HEK293 (cell line): Measurements from ENCODE around the gene TBC1D5.

Experiments
- CTCF ChIA-PET: fragments of 350-600 bp; formaldehyde crosslinking; extraction: SDS; loops from one replicate; lab custom pipeline; 2021; ENCODE audit warnings: antibody characterized with exemption; lab: Yijun Ruan, JAX
- POLR2A ChIA-PET: fragments of 300-600 bp; formaldehyde crosslinking; extraction: SDS; loops from one replicate; lab custom pipeline; 2020; ENCODE audit warnings: antibody characterized with exemption, inconsistent platforms; lab: Yijun Ruan, JAX
- H3K27ac ChIP-seq: fragments of 200-500 bp; sonication (Bioruptor generic); 2 replicates; pipeline ENCODE4 v1.5.1; 2014; ENCODE audit warnings: low read depth, low read length, control low read depth, inconsistent platforms; ENCODE audit errors: extremely low read depth
- H3K36me3 ChIP-seq, 2 experiments: fragments of 200-500 bp in 1 of 2; sonication (Bioruptor generic) in 1 of 2; 1 replicate in 1 of 2; 2 replicates in 1 of 2; pipeline ENCODE4 v1.5.1; 2014 to 2017; ENCODE audit warnings: inconsistent platforms in 2 of 2, low read length in 2 of 2; ENCODE audit not compliant: control insufficient read depth in 2 of 2, insufficient read depth in 1 of 2
- H3K4me1 ChIP-seq: fragments of 200-500 bp; sonication (Bioruptor generic); 2 replicates; pipeline ENCODE4 v1.5.1; 2014; ENCODE audit warnings: mild to moderate bottlenecking, low read length, inconsistent platforms; ENCODE audit not compliant: control insufficient read depth, insufficient read depth
- H3K4me3 ChIP-seq: 2 replicates; pipeline ENCODE4 v1.5.1; 2011; ENCODE audit warnings: low read depth, mild to moderate bottlenecking, control low read depth, low read length, moderate library complexity
- H3K9me3 ChIP-seq: fragments of 200-500 bp; sonication (Bioruptor generic); 2 replicates; pipeline ENCODE4 v1.5.1; 2014; ENCODE audit warnings: low read depth, low read length, inconsistent platforms; ENCODE audit not compliant: control insufficient read depth, insufficient read depth
- BCL11B ChIP-seq: fragments of 450-650 bp; formaldehyde crosslinking; IDR thresholded peaks from 2 replicates; pipeline ENCODE4 v1.5.1; 2016; ENCODE audit warnings: low read depth, missing biosample characterization, missing genetic modification characterization
- KLF9 ChIP-seq: fragments of 450-650 bp; formaldehyde crosslinking; IDR thresholded peaks from 2 replicates; pipeline ENCODE4 v1.5.1; 2016; ENCODE audit warnings: missing biosample characterization, missing genetic modification characterization, low read depth
- PBX3 ChIP-seq: sonication (generic); formaldehyde crosslinking; IDR thresholded peaks from 2 replicates; pipeline ENCODE4 v1.8.1; 2022; ENCODE audit warnings: mild to moderate bottlenecking, moderate library complexity, missing genetic modification reagents
- PRDM4 ChIP-seq: fragments of 450-650 bp; formaldehyde crosslinking; IDR thresholded peaks from 2 replicates; pipeline ENCODE4 v1.5.1; 2017; ENCODE audit warnings: missing biosample characterization, missing genetic modification characterization
- PRDM6 ChIP-seq: fragments of 450-650 bp; formaldehyde crosslinking; IDR thresholded peaks from 2 replicates; pipeline ENCODE4 v1.5.1; 2017; ENCODE audit warnings: missing biosample characterization, missing genetic modification characterization
- REPIN1 ChIP-seq: fragments of 450-650 bp; formaldehyde crosslinking; IDR thresholded peaks from 2 replicates; pipeline ENCODE4 v1.5.1; 2017; ENCODE audit warnings: missing biosample characterization, missing genetic modification characterization, low read depth
- SP3 ChIP-seq: fragments of 450-650 bp; formaldehyde crosslinking; IDR thresholded peaks from 2 replicates; pipeline ENCODE4 v1.5.1; 2016; ENCODE audit warnings: missing biosample characterization, missing genetic modification characterization
- TRIM28 ChIP-seq: IDR thresholded peaks from 2 replicates; pipeline ENCODE4 v1.6.1; 2011; ENCODE audit warnings: low read length, control low read depth, borderline replicate concordance
- TSHZ1 ChIP-seq: fragments of 450-650 bp; formaldehyde crosslinking; IDR thresholded peaks from 2 replicates; pipeline ENCODE4 v1.5.1; 2016; ENCODE audit warnings: missing biosample characterization, missing genetic modification characterization, borderline replicate concordance
- ZFP69B ChIP-seq: fragments of 450-650 bp; formaldehyde crosslinking; IDR thresholded peaks from 2 replicates; pipeline ENCODE4 v1.5.1; 2016; ENCODE audit warnings: missing biosample characterization, missing genetic modification characterization
- ZNF112 ChIP-seq: fragments of 450-650 bp; formaldehyde crosslinking; IDR thresholded peaks from 2 replicates; pipeline ENCODE4 v1.5.0; 2017; ENCODE audit warnings: missing biosample characterization, missing genetic modification characterization
- ZNF132 ChIP-seq: fragments of 450-650 bp; formaldehyde crosslinking; IDR thresholded peaks from 2 replicates; pipeline ENCODE4 v1.5.1; 2017; ENCODE audit warnings: missing biosample characterization, missing genetic modification characterization, borderline replicate concordance
- ZNF174 ChIP-seq: fragments of 450-650 bp; formaldehyde crosslinking; IDR thresholded peaks from 2 replicates; pipeline ENCODE4 v1.5.0; 2017; ENCODE audit warnings: missing biosample characterization, mild to moderate bottlenecking, missing genetic modification characterization
- ZNF184 ChIP-seq: fragments of 450-650 bp; IDR thresholded peaks from 2 replicates; pipeline ENCODE4 v1.5.1; 2018; ENCODE audit warnings: missing biosample characterization, mild to moderate bottlenecking, missing genetic modification characterization
- ZNF223 ChIP-seq: fragments of 450-650 bp; formaldehyde crosslinking; IDR thresholded peaks from 2 replicates; pipeline ENCODE4 v1.5.1; 2016; ENCODE audit warnings: missing biosample characterization, missing genetic modification characterization
- ZNF354C ChIP-seq: fragments of 450-650 bp; formaldehyde crosslinking; IDR thresholded peaks from 2 replicates; pipeline ENCODE4 v1.5.1; 2016; ENCODE audit warnings: missing biosample characterization, missing genetic modification characterization, low read depth, borderline replicate concordance
- ZNF423 ChIP-seq: fragments of 450-650 bp; formaldehyde crosslinking; IDR thresholded peaks from 2 replicates; pipeline ENCODE4 v1.5.1; 2016; ENCODE audit warnings: missing biosample characterization, missing genetic modification characterization
- ZNF548 ChIP-seq: fragments of 450-650 bp; formaldehyde crosslinking; IDR thresholded peaks from 2 replicates; pipeline ENCODE4 v1.5.1; 2016; ENCODE audit warnings: missing biosample characterization, missing genetic modification characterization
- ZNF660 ChIP-seq: fragments of 450-650 bp; IDR thresholded peaks from 2 replicates; pipeline ENCODE4 v1.5.1; 2018; ENCODE audit warnings: missing biosample characterization, mild to moderate bottlenecking, missing genetic modification characterization
- ZNF664 ChIP-seq: fragments of 450-650 bp; formaldehyde crosslinking; IDR thresholded peaks from 2 replicates; pipeline ENCODE4 v1.5.1; 2016; ENCODE audit warnings: missing biosample characterization, missing genetic modification characterization
- ZNF707 ChIP-seq: fragments of 450-650 bp; formaldehyde crosslinking; IDR thresholded peaks from 2 replicates; pipeline ENCODE4 v1.5.1; 2016; ENCODE audit warnings: missing biosample characterization, missing genetic modification characterization
- ZNF776 ChIP-seq: fragments of 450-650 bp; formaldehyde crosslinking; IDR thresholded peaks from 2 replicates; pipeline ENCODE4 v1.5.0; 2017; ENCODE audit warnings: missing biosample characterization, missing genetic modification characterization, borderline replicate concordance
- ZNF777 ChIP-seq: fragments of 450-650 bp; formaldehyde crosslinking; IDR thresholded peaks from 2 replicates; pipeline ENCODE4 v1.5.1; 2017; ENCODE audit warnings: missing biosample characterization, missing genetic modification characterization, borderline replicate concordance
- ZSCAN5A ChIP-seq: fragments of 450-650 bp; formaldehyde crosslinking; IDR thresholded peaks from 2 replicates; pipeline ENCODE4 v1.5.1; 2016; ENCODE audit warnings: missing biosample characterization, missing genetic modification characterization

TBC1D5 gene

GRCh38 chr3:17194116-17194515, 548.3 kb downstream of the TBC1D5 start:
- Histone ChIP-seq H3K9me3 (no peaks in the 10 kb centered on the region), H3K27ac (no peak overlapping the region), H3K36me3 (no peaks in the 10 kb centered on the region), H3K4me3 (no peak overlapping the region), H3K4me1 (no peaks in the 10 kb centered on the region)
- TF ChIP-seq PRDM6 = no peak
- TF ChIP-seq ZNF423 (tag by site-specific recombination) = no peak
- TF ChIP-seq TRIM28 = no peak
- TF ChIP-seq ZNF132 (tag by site-specific recombination) = no peak
- no peak for TF ChIP-seq BCL11B (tag by site-specific recombination)
- no peak for TF ChIP-seq ZNF354C (tag by site-specific recombination)
- no peak for TF ChIP-seq ZNF777 (tag by site-specific recombination)
- TF ChIP-seq ZNF174 (tag by site-specific recombination) = no peak
- no peak for TF ChIP-seq TSHZ1 (tag by site-specific recombination)
- CTCF ChIA-PET = no interaction called here
- POLR2A ChIA-PET = no interaction called here

GRCh38 chr3:17192995-17193394, 549.4 kb downstream of the TBC1D5 start:
- Histone ChIP-seq H3K9me3 (no peaks in the 10 kb centered on the region), H3K4me1 (no peaks in the 10 kb centered on the region), H3K36me3 (no peaks in the 10 kb centered on the region), H3K4me3 (no peak overlapping the region), H3K27ac (no peak overlapping the region)
- ChIA-PET CTCF (interaction anchor here (0.8 kb wide), 1 partner anchor 221 kb away, joined by 3 read pairs; no protein-coding TSS in a partner anchor), POLR2A (no interaction called here)
- TF ChIP-seq ZNF777 (tag by site-specific recombination) (no peak), ZNF112 (tag by site-specific recombination) (no peak), ZNF664 (no peak), ZSCAN5A (tag by site-specific recombination) (no peak), ZNF776 (no peak), ZNF223 (tag by site-specific recombination) (no peak), SP3 (tag by site-specific recombination) (no peak), PRDM4 (tag by site-specific recombination) (no peak), ZFP69B (tag by site-specific recombination) (no peak), PBX3 (CRISPR knock-in tag) (no peak), ZNF548 (no peak), ZNF184 (tag by site-specific recombination) (no peak), ZNF707 (tag by site-specific recombination) (no peak), KLF9 (tag by site-specific recombination) (no peak), REPIN1 (no peak), ZNF660 (no peak)
- TF ChIP-seq, all 188 proteins: peak for 0
